NCI-H526 treated with DMSO at 0.1 percent for 48 hours (cell line): ENCODE data around the gene DGKG.
A peak's percentile ranks its signal among the peaks of the same experiment; 100 is the strongest.

Source experiments
- DNase-seq: peaks from one replicate; lab custom pipeline; 2025; lab: John Stamatoyannopoulos, UW

Gene DGKG

DNA sequence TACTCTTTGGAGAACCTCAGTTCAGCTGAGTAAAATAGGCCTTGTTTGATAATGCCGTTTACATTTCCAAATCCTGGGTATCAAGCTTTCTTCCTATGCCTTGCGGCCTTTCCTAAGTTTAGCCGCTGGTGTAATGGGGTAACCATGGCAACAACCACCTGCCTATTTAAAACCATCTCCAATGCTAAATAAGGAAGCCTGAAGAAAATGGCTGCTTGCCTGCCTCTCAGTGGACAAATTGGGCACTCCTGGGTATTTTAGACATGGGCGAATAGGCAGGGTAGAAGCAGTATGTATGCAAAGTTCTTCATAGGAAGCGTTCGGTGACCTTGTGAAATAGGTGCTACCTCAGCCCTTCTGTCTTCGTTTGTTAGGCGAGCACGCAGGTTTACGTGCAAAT is 122.7 kb downstream of the DGKG start:
- peak; percentile 58 for DNase-seq

DNA sequence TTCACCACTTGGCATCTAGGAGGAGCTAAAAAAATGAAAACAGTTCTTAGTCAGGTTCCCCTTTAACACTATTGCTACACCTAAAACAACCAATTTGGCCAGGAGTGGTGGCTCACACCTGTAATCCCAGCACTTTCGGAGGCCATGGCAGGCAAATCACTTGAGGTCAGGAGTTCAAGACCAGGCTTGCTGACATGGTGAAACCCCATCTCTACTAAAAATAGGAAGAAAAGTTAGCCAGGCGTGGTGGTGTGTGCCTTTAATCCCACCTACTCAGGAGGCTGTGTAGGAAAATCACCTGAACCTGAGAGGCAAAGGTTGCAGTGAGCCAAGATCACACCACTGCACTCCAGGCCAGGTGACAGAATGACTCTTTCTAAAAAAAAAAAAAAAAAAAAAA is 124.1 kb downstream of the DGKG start:
- no peak for DNase-seq

DNA sequence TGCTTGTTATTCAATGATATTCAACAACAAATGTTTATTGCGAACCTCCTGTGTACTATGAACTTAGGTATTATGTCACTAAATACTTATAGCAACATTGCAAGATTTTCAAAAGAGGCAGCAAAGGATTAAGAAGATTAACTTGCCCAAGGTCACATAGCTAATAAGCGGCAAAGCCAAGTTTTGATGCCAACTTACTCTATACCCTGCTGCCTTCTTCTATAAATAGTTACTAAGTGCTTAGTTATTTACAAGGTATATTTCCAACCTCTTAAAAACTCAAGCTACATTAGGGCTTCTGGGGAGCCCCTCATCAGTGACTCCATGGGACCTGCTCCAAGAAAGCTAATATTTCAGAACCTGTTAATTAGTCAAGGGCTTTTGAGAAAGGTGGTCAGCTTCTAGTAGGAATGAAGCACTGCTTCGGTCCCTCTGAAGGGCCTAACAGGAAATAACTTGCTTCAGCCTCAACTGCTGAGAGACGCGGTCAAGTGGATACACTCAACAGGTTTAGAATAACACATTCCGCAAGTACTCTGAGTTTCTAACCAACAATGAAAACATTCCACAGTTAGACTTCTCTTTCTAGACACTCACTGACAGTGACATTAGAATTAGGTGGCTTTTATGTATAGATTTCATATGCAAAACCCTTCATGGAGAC is 125.5 kb downstream of the DGKG start:
- no peak for DNase-seq

DNA sequence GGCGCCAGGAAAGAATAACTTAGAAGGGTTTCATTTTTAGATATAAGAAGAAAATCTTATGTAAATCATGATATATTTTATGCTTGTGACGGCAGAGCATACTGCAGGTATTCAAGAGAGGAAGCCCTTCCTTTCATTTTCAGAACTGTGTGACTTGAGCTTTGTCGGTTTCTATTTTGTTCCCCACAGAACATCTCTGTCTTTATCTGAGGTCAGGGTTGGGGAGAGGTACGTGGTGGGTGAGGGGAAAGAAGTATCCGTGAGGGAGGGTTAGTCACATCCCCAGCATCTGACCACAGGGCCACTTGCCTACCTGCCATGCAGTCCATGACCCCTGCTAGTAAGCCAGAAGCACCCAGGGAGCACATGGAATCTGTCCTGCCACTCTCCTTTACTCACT is 126.5 kb downstream of the DGKG start:
- no peak for DNase-seq

DNA sequence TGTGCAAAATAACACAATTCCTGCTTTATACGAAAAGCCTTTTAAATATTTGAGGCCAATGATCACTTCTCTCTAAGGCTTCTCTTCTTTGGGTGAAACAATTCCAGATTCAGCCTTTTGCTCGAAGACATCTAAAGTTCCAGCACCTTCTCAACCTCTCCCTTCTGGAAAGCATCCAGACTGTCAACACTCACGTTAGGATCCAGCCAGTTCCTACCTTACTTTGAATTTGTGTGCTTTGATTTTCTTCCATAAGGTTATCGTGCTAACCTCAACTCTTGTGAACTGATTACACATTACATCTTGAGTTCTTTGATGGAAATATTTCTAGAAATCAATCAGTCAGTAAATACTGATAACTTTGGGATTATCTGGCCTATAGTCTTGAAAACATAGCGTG is 127.9 kb downstream of the DGKG start:
- no peak for DNase-seq

GRCh38 chr3:186226482-186226881 is 135.6 kb downstream of the DGKG start:
- no peak for DNase-seq

DNA sequence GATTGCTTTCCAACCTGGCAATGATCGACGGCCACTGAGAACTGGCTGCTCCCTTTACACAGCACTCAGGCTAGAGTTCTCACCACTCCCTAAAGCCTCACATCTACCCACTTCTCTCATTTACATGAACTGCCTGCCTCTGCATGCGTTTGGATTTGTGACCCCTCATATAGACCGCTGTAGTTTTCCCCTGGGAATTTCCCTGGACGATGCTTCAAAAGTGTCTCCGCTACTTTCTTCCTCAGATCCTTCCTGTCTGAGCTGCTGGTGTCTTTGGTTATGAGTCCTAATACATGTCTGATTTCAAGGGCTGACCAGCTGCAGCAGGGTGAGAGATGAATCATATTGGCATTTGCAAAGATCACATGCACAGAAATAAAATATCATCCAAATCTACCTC is 136.4 kb downstream of the DGKG start:
- DNase-seq, result no peak

DNA sequence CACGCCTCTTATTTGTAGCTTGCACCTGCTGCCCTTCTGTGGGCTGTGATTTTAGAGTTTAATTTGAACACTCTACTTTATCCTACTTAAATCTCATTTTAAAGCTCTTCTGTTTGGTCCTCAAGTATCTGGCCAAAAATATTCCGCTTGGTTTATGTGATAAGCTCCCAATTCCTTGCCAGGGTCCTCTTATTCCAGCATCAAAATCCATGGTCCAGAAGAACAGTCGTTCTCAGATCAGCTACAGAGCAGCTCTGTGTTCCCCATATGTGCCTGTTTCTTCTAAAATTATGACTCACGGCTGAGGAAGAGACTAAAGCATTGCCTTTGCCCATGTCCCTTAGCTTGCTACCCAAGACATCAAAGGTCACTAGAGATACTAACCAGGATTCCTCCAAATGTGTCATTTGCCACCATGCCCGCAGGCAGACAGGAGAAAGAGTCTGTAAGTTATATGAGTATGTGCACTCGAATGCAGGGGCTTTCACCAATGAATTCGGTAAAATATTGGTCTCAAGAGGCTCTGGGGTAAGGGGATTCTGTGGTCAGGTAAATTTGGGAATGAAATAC is 137.9 kb downstream of the DGKG start:
- no peak for DNase-seq

- DNase-seq, result no peak
Measured at GRCh38 chr3:186223476-186223875, 138.6 kb downstream of the DGKG start.

GRCh38 chr3:186221760-186222378 is 140.2 kb downstream of the DGKG start:
- no peak for DNase-seq

- no peak for DNase-seq
Measured at GRCh38 chr3:186220911-186221645, 141.0 kb downstream of the DGKG start.

- DNase-seq, result no peak
Measured at GRCh38 chr3:186220365-186220764, 141.7 kb downstream of the DGKG start.

DNA sequence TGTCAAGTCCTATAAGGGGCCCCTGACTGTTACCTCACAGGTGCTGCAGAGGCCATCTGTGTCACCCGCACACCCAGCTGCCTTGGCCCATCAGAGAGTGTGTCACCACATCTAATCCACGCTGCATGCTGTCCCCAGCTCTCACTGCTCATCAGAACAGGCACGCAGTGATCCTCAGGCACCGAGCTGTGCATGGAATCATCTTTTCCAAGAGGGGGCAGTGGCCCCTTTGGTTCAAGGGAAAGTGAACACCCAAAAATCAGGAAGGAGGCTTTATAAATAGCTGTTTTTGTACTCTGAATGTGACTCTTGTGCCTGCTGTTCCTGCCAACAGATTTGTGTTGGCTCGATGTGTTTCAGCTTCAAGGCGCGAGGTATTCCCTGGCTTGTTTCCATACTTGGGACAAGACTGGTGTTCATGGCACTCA is 142.8 kb downstream of the DGKG start:
- DNase-seq, result no peak

GRCh38 chr3:186218421-186218820 is 143.6 kb downstream of the DGKG start:
- no peak for DNase-seq

DNA sequence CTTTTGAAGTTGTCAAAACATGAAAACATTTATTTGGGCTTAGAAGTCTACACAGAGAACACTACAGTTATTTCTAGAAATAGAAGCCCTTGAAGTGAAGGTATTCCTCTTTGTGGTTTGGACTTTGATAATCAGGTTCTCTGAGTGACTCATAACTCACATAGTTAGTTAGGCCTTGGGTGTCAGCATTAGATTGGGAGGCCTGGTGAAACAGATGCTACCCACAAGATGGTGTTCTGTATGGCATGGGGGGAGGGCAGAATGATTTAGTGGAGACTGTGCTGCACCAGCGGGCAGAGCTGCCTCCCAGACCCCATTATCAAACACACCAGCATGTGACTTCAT is 144.2 kb downstream of the DGKG start:
- DNase-seq, result no peak

- peak; percentile 12 for DNase-seq
Measured at GRCh38 chr3:186216900-186217819, 144.9 kb downstream of the DGKG start.

GRCh38 chr3:186214670-186215069 is 147.4 kb downstream of the DGKG start:
- DNase-seq, result no peak

DNA sequence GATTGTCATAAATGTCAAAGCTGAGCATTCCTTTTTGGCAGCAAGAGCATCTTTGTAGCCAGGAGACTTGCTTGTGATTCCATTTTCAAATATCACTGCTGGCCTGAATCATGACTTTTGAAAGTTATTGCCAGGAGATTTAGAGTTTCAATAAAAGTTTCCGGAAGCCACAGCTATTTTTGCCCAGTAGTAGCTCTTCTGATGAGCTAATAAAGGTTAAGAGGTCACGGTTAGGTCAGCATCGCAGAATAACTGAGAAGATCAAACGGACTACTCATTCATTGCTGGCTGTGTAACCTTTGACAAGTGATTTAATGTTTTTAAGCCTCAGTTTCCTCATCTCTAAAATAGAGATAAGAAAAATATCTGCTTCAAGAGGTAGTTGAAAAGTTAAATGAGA is 148.1 kb downstream of the DGKG start:
- no peak for DNase-seq

DNA sequence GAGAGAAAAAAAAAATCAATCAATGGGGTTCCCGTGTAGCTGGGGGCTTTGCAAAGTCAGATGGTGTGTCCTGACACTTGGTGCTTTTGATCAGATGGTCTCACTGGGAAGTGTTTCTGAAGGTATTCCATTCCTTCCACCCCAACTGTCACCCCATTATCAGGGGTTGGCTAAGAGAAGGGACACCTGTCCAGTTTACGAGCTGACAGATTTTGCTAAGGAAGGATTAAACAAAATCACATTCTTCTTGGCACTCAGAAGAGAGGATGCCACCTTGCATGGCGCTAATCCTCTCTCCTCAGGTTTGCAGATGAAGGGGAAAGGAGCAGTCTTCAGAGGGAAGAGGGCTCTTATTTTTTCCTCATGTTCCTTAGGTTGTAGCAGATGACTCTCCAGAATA is 149.4 kb downstream of the DGKG start:
- no peak for DNase-seq

GRCh38 chr3:186210852-186211500 is 151.1 kb downstream of the DGKG start:
- no peak for DNase-seq
